ENCODE results near the gene PSG1.
"Not testable (repeated sequence)": the region's sequence is repeated elsewhere in the genome, so short reads cannot be mapped to it uniquely, and the experiment has no call there.

Gene PSG1

GRCh38 chr19:42854745-42855144 is 24.8 kb downstream of the PSG1 start:
- H3K27ac Mint-ChIP-seq; H3K4me3 Mint-ChIP-seq; H3K9me3 Mint-ChIP-seq (ENCODE audit: low read depth); H3K4me1 Mint-ChIP-seq (ENCODE audit: low read depth); H3K36me3 Mint-ChIP-seq; H3K27me3 Mint-ChIP-seq: not testable (repeated sequence)

DNA sequence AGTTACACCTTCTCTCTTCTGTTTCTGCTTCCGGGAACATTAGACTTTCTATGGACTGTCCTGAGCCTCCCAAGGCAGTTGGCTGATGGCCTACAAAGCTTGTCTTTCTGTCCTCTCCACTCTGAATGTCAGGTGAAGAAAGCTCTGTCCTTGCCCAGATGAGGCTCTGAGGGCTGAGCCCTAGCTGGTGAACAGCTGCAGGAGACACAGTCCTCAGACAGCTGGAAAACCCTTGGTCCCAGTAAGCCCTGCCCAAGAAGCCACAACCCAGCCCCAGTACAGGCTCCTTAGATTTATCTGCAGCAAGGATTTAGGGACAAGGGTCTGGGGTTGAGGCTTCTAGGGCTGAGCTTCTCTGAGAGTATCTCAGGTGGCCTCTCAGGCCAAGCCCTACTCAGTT is 26.3 kb downstream of the PSG1 start:
- H3K27ac Mint-ChIP-seq; H3K9me3 Mint-ChIP-seq (ENCODE audit: low read depth); H3K27me3 Mint-ChIP-seq; H3K36me3 Mint-ChIP-seq; H3K4me3 Mint-ChIP-seq; H3K4me1 Mint-ChIP-seq (ENCODE audit: low read depth): not testable (repeated sequence)

GRCh38 chr19:42852821-42853220 is 26.7 kb downstream of the PSG1 start:
- not testable (repeated sequence) for H3K27me3 Mint-ChIP-seq; H3K27ac Mint-ChIP-seq; H3K4me3 Mint-ChIP-seq; H3K9me3 Mint-ChIP-seq (ENCODE audit: low read depth); H3K36me3 Mint-ChIP-seq; H3K4me1 Mint-ChIP-seq (ENCODE audit: low read depth)

GRCh38 chr19:42851718-42852280 is 27.7 kb downstream of the PSG1 start:
- not testable (repeated sequence) for H3K27ac Mint-ChIP-seq

DNA sequence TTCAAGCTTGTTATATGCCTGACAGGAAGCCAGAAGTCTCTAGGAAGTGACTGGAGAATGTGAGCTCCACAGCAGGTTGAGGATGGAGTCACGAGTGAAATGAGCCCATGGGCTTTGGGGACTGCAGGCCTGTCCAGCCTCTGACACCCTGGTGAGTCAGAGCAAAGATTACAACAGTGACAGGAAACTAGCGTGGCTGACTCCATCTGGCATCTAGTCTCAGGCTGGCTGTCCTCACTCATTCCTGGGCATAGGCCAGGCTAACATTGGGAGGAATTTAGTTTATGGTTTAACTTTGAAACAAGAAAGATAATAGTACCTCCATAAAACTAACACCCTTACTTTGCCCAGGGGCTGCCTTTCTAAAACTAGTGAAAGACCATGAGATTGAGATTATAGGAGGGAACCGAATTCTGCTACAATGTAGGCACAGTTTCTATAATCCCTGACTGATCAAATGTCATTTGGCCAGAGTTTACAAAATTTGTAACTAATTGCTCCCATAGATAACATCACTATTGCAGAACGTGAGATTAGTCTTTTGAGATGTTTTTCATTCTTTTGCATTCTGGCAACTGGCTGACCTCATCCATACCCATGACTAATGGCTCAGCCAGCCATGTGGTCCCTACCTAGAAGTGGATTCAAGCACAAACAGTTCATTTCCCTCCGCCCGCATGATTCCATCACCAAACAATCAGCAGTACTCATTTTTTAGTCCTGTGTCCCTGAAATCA is 28.4 kb downstream of the PSG1 start:
- H3K9me3 Mint-ChIP-seq (ENCODE audit: low read depth), result no peaks in the 10 kb centered on the region
- no peaks in the 10 kb centered on the region for H3K36me3 Mint-ChIP-seq
- H3K27ac Mint-ChIP-seq, result no peak overlapping the region
- no peaks in the 10 kb centered on the region for H3K4me1 Mint-ChIP-seq (ENCODE audit: low read depth)
- no peak overlapping the region for H3K4me3 Mint-ChIP-seq
- peaks cover 4% of the 10 kb centered on the region for H3K27me3 Mint-ChIP-seq

More at GRCh38 chr19:42851718-42852280, 27.7 kb downstream of the PSG1 start:
- not testable (repeated sequence) for H3K4me1 Mint-ChIP-seq (ENCODE audit: low read depth); H3K27me3 Mint-ChIP-seq; H3K4me3 Mint-ChIP-seq; H3K36me3 Mint-ChIP-seq; H3K9me3 Mint-ChIP-seq (ENCODE audit: low read depth)

DNA sequence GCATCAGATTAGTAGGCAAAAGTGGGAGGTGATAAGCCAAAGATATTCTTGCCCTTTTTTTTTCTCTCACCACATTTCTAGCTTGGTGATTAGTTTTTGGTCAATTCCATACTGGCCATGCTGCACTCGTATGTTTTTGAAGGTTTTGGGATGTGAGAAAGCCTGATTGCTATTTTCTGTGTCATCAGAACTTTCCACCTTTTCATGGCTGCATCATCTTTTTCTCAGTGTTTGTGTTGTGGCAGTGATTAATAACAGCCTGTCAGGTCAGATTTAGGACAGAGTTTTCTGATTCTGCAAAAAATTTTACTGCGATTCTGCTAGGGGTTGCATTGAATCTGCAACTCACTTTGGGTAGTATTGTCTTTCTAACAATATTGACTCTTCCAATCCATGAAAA is 32.9 kb downstream of the PSG1 start:
- Mint-ChIP-seq H3K4me3 (no peak overlapping the region), H3K27ac (no peak overlapping the region)

GRCh38 chr19:42843631-42844030 is 35.9 kb downstream of the PSG1 start:
- peaks cover 16% of the 10 kb centered on the region for H3K27me3 Mint-ChIP-seq
- H3K4me3 Mint-ChIP-seq; H3K27ac Mint-ChIP-seq; H3K4me1 Mint-ChIP-seq (ENCODE audit: low read depth); H3K9me3 Mint-ChIP-seq (ENCODE audit: low read depth); H3K36me3 Mint-ChIP-seq: not testable (repeated sequence)

More for the DNA sequence above, 32.9 kb downstream of the PSG1 start:
- peaks cover 5% of the 10 kb centered on the region for H3K27me3 Mint-ChIP-seq
- H3K36me3 Mint-ChIP-seq, result no peaks in the 10 kb centered on the region
- no peaks in the 10 kb centered on the region for H3K4me1 Mint-ChIP-seq (ENCODE audit: low read depth)
- H3K9me3 Mint-ChIP-seq (ENCODE audit: low read depth), result no peaks in the 10 kb centered on the region

DNA sequence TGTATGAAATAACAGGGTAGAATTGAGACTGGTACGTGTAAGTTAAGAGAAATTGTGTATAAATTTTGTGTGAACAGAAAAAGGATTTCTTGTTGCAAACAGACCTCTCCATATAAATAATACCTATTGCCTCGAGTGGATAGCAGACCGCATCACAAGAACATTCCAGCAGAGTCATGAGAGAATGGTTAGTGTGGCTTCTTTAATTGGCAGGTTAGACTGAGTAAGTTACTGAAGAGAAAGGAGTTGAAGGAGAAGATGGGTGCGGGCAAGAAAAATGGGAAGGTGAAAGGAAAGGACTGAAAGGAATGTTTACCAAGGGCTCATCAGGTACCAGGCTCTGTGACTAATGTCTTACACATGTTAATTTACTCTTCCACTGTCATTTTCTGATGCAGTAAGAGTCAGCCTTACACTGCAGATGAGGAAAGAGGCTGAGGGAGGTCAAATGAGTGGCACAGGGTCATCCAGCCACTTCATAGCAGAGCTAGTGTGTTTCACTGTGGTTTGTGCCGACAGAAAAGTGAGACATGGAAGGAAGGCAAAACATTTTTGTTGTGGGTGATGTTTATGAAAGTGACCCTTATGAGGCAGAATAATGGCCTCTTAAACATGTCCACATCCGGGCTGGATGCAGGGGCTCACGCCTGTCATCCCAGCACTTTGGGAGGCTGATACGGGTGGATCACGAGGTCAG is 46.6 kb downstream of the PSG1 start:
- H3K4me1 Mint-ChIP-seq (ENCODE audit: low read depth); H3K36me3 Mint-ChIP-seq; H3K27ac Mint-ChIP-seq; H3K9me3 Mint-ChIP-seq (ENCODE audit: low read depth); H3K4me3 Mint-ChIP-seq: not testable (repeated sequence)
- peaks cover 15% of the 10 kb centered on the region for H3K27me3 Mint-ChIP-seq

- H3K9me3 Mint-ChIP-seq (ENCODE audit: low read depth); H3K27ac Mint-ChIP-seq; H3K4me3 Mint-ChIP-seq; H3K36me3 Mint-ChIP-seq; H3K4me1 Mint-ChIP-seq (ENCODE audit: low read depth): not testable (repeated sequence)
- peaks cover 15% of the 10 kb centered on the region for H3K27me3 Mint-ChIP-seq
Observed at GRCh38 chr19:42832023-42832680, 47.4 kb downstream of the PSG1 start.

- no peaks in the 10 kb centered on the region for H3K9me3 Mint-ChIP-seq (ENCODE audit: low read depth)
- no peaks in the 10 kb centered on the region for H3K36me3 Mint-ChIP-seq
- H3K27me3 Mint-ChIP-seq, result peaks cover 15% of the 10 kb centered on the region
- H3K27ac Mint-ChIP-seq, result no peak overlapping the region
- H3K4me1 Mint-ChIP-seq (ENCODE audit: low read depth), result no peaks in the 10 kb centered on the region
- no peak overlapping the region for H3K4me3 Mint-ChIP-seq
Observed at GRCh38 chr19:42831221-42832019, 48.1 kb downstream of the PSG1 start.

DNA sequence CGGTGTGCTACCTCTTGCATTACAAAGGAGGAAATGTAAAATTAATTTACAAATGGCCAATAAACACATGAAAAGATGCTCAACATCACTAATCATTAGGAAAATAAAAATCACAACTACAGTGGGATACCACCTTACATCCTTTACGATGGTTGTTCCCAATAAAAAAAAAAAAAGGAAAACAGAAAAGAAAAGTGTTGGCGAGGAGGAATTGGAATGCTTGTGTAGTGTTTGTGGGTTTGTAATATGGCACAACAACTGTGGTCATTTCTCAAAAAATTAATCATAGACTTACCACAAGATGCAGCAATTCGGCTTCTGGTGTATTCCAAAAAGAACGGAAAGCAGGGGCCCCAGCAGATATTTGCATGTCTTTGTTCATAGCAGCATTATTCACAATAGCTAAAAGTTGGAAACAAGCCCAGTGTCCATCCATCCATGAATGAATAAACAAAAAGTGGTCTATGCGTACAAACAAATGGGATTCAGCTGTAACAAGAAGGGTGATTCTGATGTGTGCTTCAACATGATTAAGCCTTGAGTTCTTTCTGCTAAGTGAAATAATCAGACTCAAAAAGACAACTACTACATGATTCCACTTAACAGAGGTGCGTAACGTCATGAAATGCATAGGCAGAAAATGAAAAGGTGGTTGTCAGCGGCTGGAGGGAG is 58.1 kb downstream of the PSG1 start:
- H3K9me3 Mint-ChIP-seq (ENCODE audit: low read depth); H3K36me3 Mint-ChIP-seq; H3K27ac Mint-ChIP-seq; H3K4me3 Mint-ChIP-seq; H3K27me3 Mint-ChIP-seq; H3K4me1 Mint-ChIP-seq (ENCODE audit: low read depth): not testable (repeated sequence)

DNA sequence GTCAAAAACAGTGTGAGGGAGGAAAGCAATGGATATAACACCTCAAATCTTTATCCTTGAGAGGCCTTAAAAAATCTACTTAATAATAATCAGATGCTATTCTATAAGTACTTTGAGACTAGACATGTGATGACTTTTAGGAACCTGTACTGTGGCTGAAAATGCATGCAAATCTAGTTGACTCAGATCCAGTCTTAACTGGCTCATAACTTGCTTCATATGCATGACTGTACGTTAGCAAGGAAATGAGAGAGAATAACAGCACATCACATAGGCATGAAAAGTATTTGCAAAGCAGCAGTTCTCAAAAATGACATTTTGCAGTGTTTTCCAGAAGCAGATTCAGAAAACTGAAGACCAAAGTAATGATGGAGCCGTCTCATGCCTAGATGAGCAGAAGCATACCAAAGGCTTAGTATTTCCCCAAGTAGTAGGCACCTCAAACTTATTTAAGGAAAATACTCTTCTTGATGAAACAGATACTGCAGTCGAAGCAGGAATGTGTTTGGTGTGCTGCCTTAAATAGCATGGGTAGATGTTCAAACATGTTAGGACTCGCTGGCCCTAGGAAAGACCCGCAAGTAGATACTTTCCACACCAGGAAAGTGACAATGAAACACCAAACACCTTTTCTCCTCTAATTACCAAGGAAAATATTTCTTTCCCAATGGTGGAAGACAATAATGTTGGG is 59.4 kb downstream of the PSG1 start:
- not testable (repeated sequence) for H3K9me3 Mint-ChIP-seq (ENCODE audit: low read depth)

GRCh38 chr19:42816894-42817293 is 62.6 kb downstream of the PSG1 start:
- no peaks in the 10 kb centered on the region for H3K9me3 Mint-ChIP-seq (ENCODE audit: low read depth)
- H3K27me3 Mint-ChIP-seq, result peaks cover 6% of the 10 kb centered on the region
- H3K4me1 Mint-ChIP-seq (ENCODE audit: low read depth), result no peaks in the 10 kb centered on the region
- no peak overlapping the region for H3K4me3 Mint-ChIP-seq
- no peak overlapping the region for H3K27ac Mint-ChIP-seq
- no peaks in the 10 kb centered on the region for H3K36me3 Mint-ChIP-seq

More for the DNA sequence above, 59.4 kb downstream of the PSG1 start:
- H3K4me3 Mint-ChIP-seq; H3K36me3 Mint-ChIP-seq; H3K4me1 Mint-ChIP-seq (ENCODE audit: low read depth); H3K27me3 Mint-ChIP-seq; H3K27ac Mint-ChIP-seq: not testable (repeated sequence)
